Loucy (cell line): ENCODE data around the gene CARS2.
"Not testable (repeated sequence)": the region's sequence is repeated elsewhere in the genome, so short reads cannot be mapped to it uniquely, and the experiment has no call there.

Source experiments
- H2AFZ ChIP-seq: fragments of 200-600 bp; sonication (generic); 2 replicates; pipeline ENCODE4 v1.6.0; 2016; ENCODE audit warnings: antibody characterized with exemption, mild to moderate bottlenecking, low read length, moderate library complexity
- H3F3A ChIP-seq: fragments of 200-600 bp; 2 replicates; pipeline ENCODE4 v1.6.0; 2016; ENCODE audit warnings: antibody characterized with exemption, low read depth, mild to moderate bottlenecking
- H3K27me3 ChIP-seq: fragments of 200-600 bp; sonication (generic); 2 replicates; pipeline ENCODE4 v1.6.1; 2014; ENCODE audit warnings: low read length, mild to moderate bottlenecking; ENCODE audit not compliant: insufficient read depth, poor library complexity, severe bottlenecking
- H3K36me3 ChIP-seq: fragments of 200-600 bp; sonication (generic); 2 replicates; pipeline ENCODE4 v1.6.1; 2016; ENCODE audit warnings: low read length; ENCODE audit not compliant: insufficient read depth
- H3K4me1 ChIP-seq: fragments of 200-600 bp; sonication (generic); 2 replicates; pipeline ENCODE4 v1.5.1; 2014; ENCODE audit warnings: low read length, mild to moderate bottlenecking; ENCODE audit not compliant: insufficient read depth, poor library complexity, severe bottlenecking
- H3K4me2 ChIP-seq: fragments of 200-600 bp; sonication (generic); 2 replicates; pipeline ENCODE4 v1.6.0; 2014; ENCODE audit warnings: antibody characterized with exemption, low read length, low read depth, mild to moderate bottlenecking; ENCODE audit not compliant: poor library complexity, severe bottlenecking
- H3K4me3 ChIP-seq: fragments of 200-600 bp; sonication (generic); 2 replicates; pipeline ENCODE4 v1.5.1; 2014; ENCODE audit warnings: low read length, mild to moderate bottlenecking, mixed read lengths; ENCODE audit not compliant: poor library complexity, severe bottlenecking
- H3K79me2 ChIP-seq: fragments of 200-600 bp; sonication (generic); 2 replicates; pipeline ENCODE4 v1.6.1; 2014; ENCODE audit warnings: low read length; ENCODE audit not compliant: insufficient read depth
- H3K9ac ChIP-seq: fragments of 200-600 bp; sonication (generic); 2 replicates; pipeline ENCODE4 v1.6.0; 2014; ENCODE audit warnings: mild to moderate bottlenecking, low read depth, low read length, moderate library complexity; ENCODE audit not compliant: poor library complexity, severe bottlenecking
- H3K9me2 ChIP-seq: fragments of 200-600 bp; sonication (generic); replicated peaks from 2 replicates; pipeline ENCODE4 v1.6.1; 2016; ENCODE audit warnings: low read depth, low read length, mixed read lengths
- H3K9me3 ChIP-seq: fragments of 200-600 bp; sonication (generic); 2 replicates; pipeline ENCODE4 v1.6.1; 2014; ENCODE audit warnings: mild to moderate bottlenecking, antibody characterized with exemption, low read length, low read depth; ENCODE audit not compliant: insufficient read depth
- H4K20me1 ChIP-seq: fragments of 200-600 bp; sonication (generic); 2 replicates; pipeline ENCODE4 v1.6.0; 2014; ENCODE audit warnings: antibody characterized with exemption, low read length, mild to moderate bottlenecking; ENCODE audit not compliant: insufficient read depth, poor library complexity, severe bottlenecking
- EZH2phosphoT487 ChIP-seq: fragments of 200-600 bp; IDR thresholded peaks from 2 replicates; pipeline ENCODE4 v1.6.1; 2018; ENCODE audit warnings: antibody characterized with exemption, mild to moderate bottlenecking, moderate library complexity, borderline replicate concordance
- TF ChIP-seq, protein P1 (sequence below): fragments of 200-600 bp; sonication (generic); conservative IDR thresholded peaks from 2 replicates; pipeline ENCODE4 v1.5.1; 2014; ENCODE audit warnings: mild to moderate bottlenecking, antibody characterized with exemption, low read length

CARS2 gene

DNA sequence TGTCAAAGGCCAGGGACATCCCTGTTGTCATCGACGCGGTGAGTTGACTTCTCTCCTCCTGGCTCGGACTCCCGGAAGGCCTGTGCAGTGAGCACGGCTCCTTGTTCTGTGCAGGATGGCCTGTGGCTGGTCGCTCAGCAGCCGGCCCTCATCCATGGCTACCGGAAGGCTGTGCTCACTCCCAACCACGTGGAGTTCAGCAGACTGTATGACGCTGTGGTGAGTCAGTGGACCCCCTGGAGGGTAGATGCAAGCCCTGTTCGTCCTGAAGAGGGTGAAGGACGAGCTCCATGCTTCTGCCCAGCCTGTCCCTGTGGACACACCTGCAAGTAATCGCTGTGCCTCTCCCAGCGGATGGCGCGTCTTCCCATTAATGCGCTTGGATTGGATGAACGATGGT is 71.4 kb downstream of the CARS2 start:
- Histone ChIP-seq H3K4me1 (no peaks in the 10 kb centered on the region), H3K4me2 (no peak overlapping the region), H3K9ac (no peak overlapping the region), H3K79me2 (no peaks in the 10 kb centered on the region; the same call in 1 of the 2 replicates), H4K20me1 (no peaks in the 10 kb centered on the region), H3K36me3 (peaks cover 56% of the 10 kb centered on the region; the same call in 1 of the 2 replicates), H3K27me3 (no peaks in the 10 kb centered on the region), H3K9me2 (no peaks in the 10 kb centered on the region), H3K9me3 (no peaks in the 10 kb centered on the region), H3K4me3 (no peak overlapping the region), H2AFZ (no peak overlapping the region), H3F3A (no peaks in the 10 kb centered on the region)
- TF ChIP-seq, protein P1, sequence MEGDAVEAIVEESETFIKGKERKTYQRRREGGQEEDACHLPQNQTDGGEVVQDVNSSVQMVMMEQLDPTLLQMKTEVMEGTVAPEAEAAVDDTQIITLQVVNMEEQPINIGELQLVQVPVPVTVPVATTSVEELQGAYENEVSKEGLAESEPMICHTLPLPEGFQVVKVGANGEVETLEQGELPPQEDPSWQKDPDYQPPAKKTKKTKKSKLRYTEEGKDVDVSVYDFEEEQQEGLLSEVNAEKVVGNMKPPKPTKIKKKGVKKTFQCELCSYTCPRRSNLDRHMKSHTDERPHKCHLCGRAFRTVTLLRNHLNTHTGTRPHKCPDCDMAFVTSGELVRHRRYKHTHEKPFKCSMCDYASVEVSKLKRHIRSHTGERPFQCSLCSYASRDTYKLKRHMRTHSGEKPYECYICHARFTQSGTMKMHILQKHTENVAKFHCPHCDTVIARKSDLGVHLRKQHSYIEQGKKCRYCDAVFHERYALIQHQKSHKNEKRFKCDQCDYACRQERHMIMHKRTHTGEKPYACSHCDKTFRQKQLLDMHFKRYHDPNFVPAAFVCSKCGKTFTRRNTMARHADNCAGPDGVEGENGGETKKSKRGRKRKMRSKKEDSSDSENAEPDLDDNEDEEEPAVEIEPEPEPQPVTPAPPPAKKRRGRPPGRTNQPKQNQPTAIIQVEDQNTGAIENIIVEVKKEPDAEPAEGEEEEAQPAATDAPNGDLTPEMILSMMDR: no peak
- TF ChIP-seq EZH2phosphoT487: no peak

DNA sequence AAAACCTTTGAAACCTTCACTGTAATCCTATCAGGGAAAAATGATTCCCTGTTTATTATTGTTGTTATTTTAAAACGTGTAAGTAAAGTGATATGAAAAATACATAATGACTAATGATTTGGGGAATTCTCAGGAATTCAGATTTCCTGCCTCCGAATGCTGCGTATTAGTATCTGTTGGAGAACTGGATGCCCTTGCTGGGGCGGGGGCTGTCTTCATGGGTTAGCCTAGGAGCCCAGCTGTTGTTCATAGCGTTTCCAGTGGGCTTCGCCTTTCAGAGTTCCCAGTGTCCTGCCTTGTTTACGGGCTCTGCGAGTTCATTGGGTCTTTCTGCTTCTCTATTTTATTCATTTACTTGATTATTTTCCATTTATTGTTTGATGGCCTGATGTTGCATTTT is 72.1 kb downstream of the CARS2 start:
- H3K9me2 ChIP-seq: no peaks in the 10 kb centered on the region
- TF ChIP-seq EZH2phosphoT487: no peak
- TF ChIP-seq, protein P1: no peak
- no peaks in the 10 kb centered on the region for H3F3A ChIP-seq
- H3K27me3 ChIP-seq: no peaks in the 10 kb centered on the region
- peaks cover 5% of the 10 kb centered on the region; the same call in 1 of the 2 replicates for H3K79me2 ChIP-seq
- no peak overlapping the region for H3K4me3 ChIP-seq
- no peak overlapping the region for H3K9ac ChIP-seq
- H3K36me3 ChIP-seq: peaks cover 56% of the 10 kb centered on the region; the same call in 1 of the 2 replicates
- H3K9me3 ChIP-seq: no peaks in the 10 kb centered on the region
- H4K20me1 ChIP-seq: no peaks in the 10 kb centered on the region
- H3K4me2 ChIP-seq: no peak overlapping the region
- no peak overlapping the region for H2AFZ ChIP-seq
- H3K4me1 ChIP-seq: no peaks in the 10 kb centered on the region

DNA sequence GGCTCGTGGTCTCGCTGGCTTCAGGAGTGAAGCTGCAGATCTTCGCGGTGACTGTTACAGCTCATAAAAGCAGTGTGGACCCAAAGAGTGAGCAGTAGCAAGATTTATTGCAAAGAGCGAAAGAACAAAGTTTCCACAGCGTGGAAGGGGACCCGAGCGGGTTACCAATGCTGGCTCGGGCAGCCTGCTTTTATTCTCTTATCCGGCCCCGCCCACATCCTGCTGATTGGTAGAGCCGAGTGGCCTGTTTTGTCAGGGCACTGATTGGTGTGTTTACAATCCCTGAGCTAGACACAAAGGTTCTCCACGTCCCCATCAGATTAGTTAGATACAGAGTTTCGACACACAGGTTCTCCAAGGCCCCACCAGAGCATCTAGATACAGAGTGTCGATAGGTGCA is 73.7 kb downstream of the CARS2 start:
- H3K4me3 ChIP-seq, H3K27me3 ChIP-seq, H3K4me2 ChIP-seq, H3K9me3 ChIP-seq, H3F3A ChIP-seq, H3K9ac ChIP-seq, H4K20me1 ChIP-seq, H3K79me2 ChIP-seq, H2AFZ ChIP-seq, H3K4me1 ChIP-seq, H3K9me2 ChIP-seq: not testable (repeated sequence)
- H3K36me3 ChIP-seq: peaks cover 55% of the 10 kb centered on the region; the same call in 1 of the 2 replicates

DNA sequence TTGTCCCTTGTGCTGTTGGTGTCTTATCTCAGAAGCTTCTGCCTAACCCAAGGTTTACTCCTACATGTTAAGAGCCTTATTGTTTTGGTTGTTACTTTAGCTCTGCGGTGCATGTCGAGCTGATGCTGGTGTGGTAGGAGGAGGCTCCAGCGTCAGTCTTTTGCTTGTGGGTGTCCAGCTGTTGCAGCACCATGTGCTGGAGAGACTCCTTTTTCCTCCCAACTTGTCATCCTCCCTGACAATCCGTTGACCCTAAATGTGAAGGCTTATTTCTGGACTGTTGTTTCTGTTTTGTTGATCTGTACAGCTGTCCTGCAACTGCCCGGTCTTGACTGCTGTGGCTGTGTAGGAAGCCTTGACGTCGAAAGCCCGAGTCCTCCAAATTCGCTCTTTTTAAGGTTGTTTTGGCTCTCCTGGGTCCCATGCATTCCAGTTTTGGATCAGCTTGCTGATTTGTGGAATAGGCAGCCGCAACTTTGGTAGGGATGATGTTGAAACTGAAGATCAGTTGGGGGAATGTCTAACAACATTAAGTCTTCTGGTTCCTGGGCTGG is 75.3 kb downstream of the CARS2 start:
- Histone ChIP-seq H3K79me2 (peaks cover 8% of the 10 kb centered on the region; the same call in 1 of the 2 replicates), H3K4me2 (no peak overlapping the region), H3K4me1 (no peaks in the 10 kb centered on the region), H3K9me2 (no peaks in the 10 kb centered on the region), H4K20me1 (peaks cover 6% of the 10 kb centered on the region), H2AFZ (no peak overlapping the region), H3K9ac (no peak overlapping the region), H3K36me3 (peaks cover 39% of the 10 kb centered on the region; the same call in 1 of the 2 replicates), H3K4me3 (no peak overlapping the region), H3F3A (no peaks in the 10 kb centered on the region), H3K9me3 (no peaks in the 10 kb centered on the region), H3K27me3 (no peaks in the 10 kb centered on the region)
- TF ChIP-seq EZH2phosphoT487: no peak
- TF ChIP-seq, protein P1: no peak
